ENCODE data around the gene HYCC1.
"Not testable (repeated sequence)": the region's sequence is repeated elsewhere in the genome, so short reads cannot be mapped to it uniquely, and the experiment has no call there.

Gene HYCC1

GRCh38 chr7:23044581-23044980, 30.7 kb upstream of the HYCC1 start:
- no peak for TF ChIP-seq CTCF (IDR thresholded peaks at IDR 0.05; ENCODE audit: low read depth, low read length, missing control alignments)
- DNase-seq (ENCODE audit: low read depth), result no peak
- no peak overlapping the region for H3K4me3 ChIP-seq (ENCODE audit: low read depth, low read length)

GRCh38 chr7:23043441-23043840, 29.5 kb upstream of the HYCC1 start:
- DNase-seq (ENCODE audit: low read depth), result no peak
- H3K4me3 ChIP-seq (ENCODE audit: low read depth, low read length), result no peak overlapping the region
- no peak for TF ChIP-seq CTCF (IDR thresholded peaks at IDR 0.05; ENCODE audit: low read depth, low read length, missing control alignments)

GRCh38 chr7:23039674-23040073, 25.7 kb upstream of the HYCC1 start:
- not testable (repeated sequence) for H3K4me3 ChIP-seq (ENCODE audit: low read depth, low read length); DNase-seq (ENCODE audit: low read depth)

GRCh38 chr7:23035542-23036371, 21.8 kb upstream of the HYCC1 start:
- H3K4me3 ChIP-seq (ENCODE audit: low read depth, low read length); DNase-seq (ENCODE audit: low read depth): not testable (repeated sequence)

GRCh38 chr7:23027261-23027660, 13.3 kb upstream of the HYCC1 start:
- no peak for TF ChIP-seq CTCF (IDR thresholded peaks at IDR 0.05; ENCODE audit: low read depth, low read length, missing control alignments)
- no peak for DNase-seq (ENCODE audit: low read depth)
- H3K4me3 ChIP-seq (ENCODE audit: low read depth, low read length), result no peak overlapping the region

- TF ChIP-seq CTCF (IDR thresholded peaks at IDR 0.05; ENCODE audit: low read depth, low read length, missing control alignments), result no peak
- no peak overlapping the region for H3K4me3 ChIP-seq (ENCODE audit: low read depth, low read length)
- no peak for DNase-seq (ENCODE audit: low read depth)
Observed at GRCh38 chr7:23026164-23026563, 12.2 kb upstream of the HYCC1 start.

- DNase-seq (ENCODE audit: low read depth), result no peak
- H3K4me3 ChIP-seq (ENCODE audit: low read depth, low read length), result no peak overlapping the region
- no peak for TF ChIP-seq CTCF (IDR thresholded peaks at IDR 0.05; ENCODE audit: low read depth, low read length, missing control alignments)
Observed at GRCh38 chr7:23024454-23024853, 10.5 kb upstream of the HYCC1 start.

- no peak for TF ChIP-seq CTCF (IDR thresholded peaks at IDR 0.05; ENCODE audit: low read depth, low read length, missing control alignments)
Observed at GRCh38 chr7:23022851-23023250, 8.9 kb upstream of the HYCC1 start.

More at GRCh38 chr7:23022851-23023250, 8.9 kb upstream of the HYCC1 start:
- H3K4me3 ChIP-seq (ENCODE audit: low read depth, low read length), result no peak overlapping the region
- no peak for DNase-seq (ENCODE audit: low read depth)

All from GM12864 (cell line).